ENCODE results near the gene IFITM5.

DNA sequence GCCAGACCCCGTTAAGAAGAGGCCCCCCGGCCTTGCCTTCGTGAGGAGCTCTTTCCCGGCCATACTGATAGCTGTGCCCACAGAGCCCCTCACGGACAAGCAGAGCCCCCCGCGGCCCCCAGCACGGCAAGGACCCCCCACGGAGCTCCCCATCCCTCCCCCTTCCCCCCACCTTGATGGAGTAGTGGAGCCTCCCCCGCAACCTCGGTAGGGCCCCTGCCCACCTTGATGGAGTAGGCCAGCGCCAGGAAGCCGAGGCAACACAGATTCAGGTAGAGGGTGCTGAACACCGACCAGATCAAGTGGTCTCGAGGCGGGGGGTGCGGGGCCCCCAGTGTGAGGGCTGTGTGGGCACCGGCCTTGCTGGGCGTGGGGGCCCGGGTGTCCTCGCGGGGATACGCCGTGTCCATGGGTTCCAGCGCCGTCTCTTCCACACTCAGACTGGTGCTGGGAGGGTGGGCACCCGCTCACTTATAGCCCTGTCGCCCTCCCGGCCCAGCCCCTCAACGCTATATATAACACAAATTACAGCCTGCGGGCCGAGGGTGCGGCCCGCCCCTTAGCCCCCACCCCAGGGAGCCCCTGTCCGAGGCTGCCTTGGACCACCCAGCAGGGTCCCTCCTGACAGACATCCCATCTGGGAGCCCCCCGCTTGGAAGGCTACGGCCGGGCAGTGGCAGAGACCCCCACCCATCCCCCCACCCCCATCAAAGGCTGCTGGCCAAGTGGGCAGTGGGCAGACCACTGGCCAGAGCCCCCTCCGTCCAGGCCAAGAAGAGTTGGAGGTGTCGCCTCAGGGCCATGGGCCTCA lies at the start of gene IFITM5:
- TF ChIP-seq, protein P1, sequence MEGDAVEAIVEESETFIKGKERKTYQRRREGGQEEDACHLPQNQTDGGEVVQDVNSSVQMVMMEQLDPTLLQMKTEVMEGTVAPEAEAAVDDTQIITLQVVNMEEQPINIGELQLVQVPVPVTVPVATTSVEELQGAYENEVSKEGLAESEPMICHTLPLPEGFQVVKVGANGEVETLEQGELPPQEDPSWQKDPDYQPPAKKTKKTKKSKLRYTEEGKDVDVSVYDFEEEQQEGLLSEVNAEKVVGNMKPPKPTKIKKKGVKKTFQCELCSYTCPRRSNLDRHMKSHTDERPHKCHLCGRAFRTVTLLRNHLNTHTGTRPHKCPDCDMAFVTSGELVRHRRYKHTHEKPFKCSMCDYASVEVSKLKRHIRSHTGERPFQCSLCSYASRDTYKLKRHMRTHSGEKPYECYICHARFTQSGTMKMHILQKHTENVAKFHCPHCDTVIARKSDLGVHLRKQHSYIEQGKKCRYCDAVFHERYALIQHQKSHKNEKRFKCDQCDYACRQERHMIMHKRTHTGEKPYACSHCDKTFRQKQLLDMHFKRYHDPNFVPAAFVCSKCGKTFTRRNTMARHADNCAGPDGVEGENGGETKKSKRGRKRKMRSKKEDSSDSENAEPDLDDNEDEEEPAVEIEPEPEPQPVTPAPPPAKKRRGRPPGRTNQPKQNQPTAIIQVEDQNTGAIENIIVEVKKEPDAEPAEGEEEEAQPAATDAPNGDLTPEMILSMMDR (IDR thresholded peaks at IDR 0.05) = no peak
- TF ChIP-seq POLR2A (IDR thresholded peaks at IDR 0.05) (no peak), EP300 (IDR thresholded peaks at IDR 0.05) (no peak), POLR2AphosphoS5 (IDR thresholded peaks at IDR 0.05) (no peak)

Data from suprapubic skin (tissue), 4 donors.